Esophagus squamous epithelium (tissue), 4 donors: ENCODE data around the gene CCR2.
"Not testable (repeated sequence)": the region's sequence is repeated elsewhere in the genome, so short reads cannot be mapped to it uniquely, and the experiment has no call there.

Experiments
- CTCF ChIP-seq, 6 experiments: fragments of 450-650 bp in 4 of 6; fragments of 200-600 bp in 2 of 6; sonication (generic) in 2 of 6; IDR thresholded peaks; one replicate each; pipeline ENCODE4 v1.5.1; 2016 to 2019; ENCODE audit warnings: antibody characterized with exemption in 6 of 6, mild to moderate bottlenecking in 4 of 6, moderate library complexity in 4 of 6
- POLR2A ChIP-seq, 4 donors: fragments of 450-650 bp; IDR thresholded peaks; one replicate each; pipeline ENCODE4 v1.6.1; 2017; ENCODE audit warnings: antibody characterized with exemption in 4 of 4, mild to moderate bottlenecking in 4 of 4, moderate library complexity in 3 of 4

- TF ChIP-seq CTCF, POLR2A (IDR thresholded peaks at IDR 0.05): not testable (repeated sequence)
Observed at GRCh38 chr3:46388847-46389246, 34.9 kb downstream of the CCR2 start.
